SU-DHL-6 (cell line): ENCODE data around the gene STK38L.

Source experiments
- H2AFZ ChIP-seq: fragments of 200-600 bp; sonication (generic); 2 replicates; pipeline ENCODE4 v1.6.1; 2014; ENCODE audit warnings: low read depth, mild to moderate bottlenecking, moderate library complexity, mixed read lengths, antibody characterized with exemption, low read length; ENCODE audit not compliant: severe bottlenecking
- H3F3A ChIP-seq: fragments of 200-600 bp; shearing (Covaris generic); 2 replicates; pipeline ENCODE4 v1.6.0; 2016; ENCODE audit warnings: antibody characterized with exemption, mild to moderate bottlenecking; ENCODE audit not compliant: insufficient read depth
- H3K27ac ChIP-seq: fragments of 200-600 bp; sonication (generic); 2 replicates; pipeline ENCODE4 v1.5.1; 2016; ENCODE audit warnings: low read depth, mild to moderate bottlenecking, low read length, moderate library complexity, mixed read lengths
- H3K27me3 ChIP-seq: fragments of 200-600 bp; sonication (generic), shearing (Covaris generic); 2 replicates; pipeline ENCODE4 v1.6.0; 2014; ENCODE audit warnings: mild to moderate bottlenecking, low read length
- H3K36me3 ChIP-seq: fragments of 200-600 bp; sonication (generic); 2 replicates; pipeline ENCODE4 v1.6.1; 2014; ENCODE audit warnings: mild to moderate bottlenecking, low read length, mixed read lengths
- H3K4me2 ChIP-seq: fragments of 300-600, 200-600 bp; shearing (Covaris generic), sonication (generic); 2 replicates; pipeline ENCODE4 v1.6.0; 2014; ENCODE audit warnings: low read length, low read depth, mild to moderate bottlenecking; ENCODE audit not compliant: poor library complexity, severe bottlenecking
- H3K4me3 ChIP-seq: fragments of 200-600 bp; sonication (generic); 2 replicates; pipeline ENCODE4 v1.5.1; 2014; ENCODE audit warnings: antibody characterized with exemption, low read length, mild to moderate bottlenecking, mixed read lengths; ENCODE audit not compliant: insufficient read depth, poor library complexity, severe bottlenecking
- H3K79me2 ChIP-seq: fragments of 200-600 bp; sonication (generic); 2 replicates; pipeline ENCODE4 v1.6.1; 2014; ENCODE audit warnings: mild to moderate bottlenecking, low read length, moderate library complexity; ENCODE audit not compliant: insufficient read depth
- H3K9ac ChIP-seq: fragments of 200-600 bp; sonication (generic); 2 replicates; pipeline ENCODE4 v1.7.0; 2014; ENCODE audit warnings: mild to moderate bottlenecking, low read length
- H3K9me2 ChIP-seq: fragments of 200-600 bp; sonication (generic); replicated peaks from 2 replicates; pipeline ENCODE4 v1.6.1; 2014; ENCODE audit warnings: low read length; ENCODE audit not compliant: insufficient read depth
- H3K9me3 ChIP-seq: fragments of 200-600 bp; sonication (generic); 2 replicates; pipeline ENCODE4 v1.6.1; 2014; ENCODE audit warnings: low read length, mixed read lengths; ENCODE audit not compliant: insufficient read depth
- H4K20me1 ChIP-seq: fragments of 200-600 bp; sonication (generic); 2 replicates; pipeline ENCODE4 v1.6.1; 2014; ENCODE audit warnings: low read depth, mild to moderate bottlenecking, antibody characterized with exemption, low read length, moderate library complexity, mixed read lengths
- EZH2phosphoT487 ChIP-seq: fragments of 200-600 bp; sonication (generic), shearing (Covaris generic); conservative IDR thresholded peaks from 2 replicates; pipeline ENCODE4 v1.6.1; 2018; ENCODE audit warnings: mild to moderate bottlenecking, antibody characterized with exemption, low read length, moderate library complexity, mixed read lengths
- TF ChIP-seq, protein P1 (sequence below): fragments of 200-600 bp; sonication (generic); IDR thresholded peaks from one replicate; pipeline ENCODE4 v1.5.1; 2017; ENCODE audit warnings: antibody characterized with exemption, mild to moderate bottlenecking, low read length, moderate library complexity; ENCODE audit not compliant: insufficient read depth, poor library complexity, severe bottlenecking

Gene STK38L

DNA sequence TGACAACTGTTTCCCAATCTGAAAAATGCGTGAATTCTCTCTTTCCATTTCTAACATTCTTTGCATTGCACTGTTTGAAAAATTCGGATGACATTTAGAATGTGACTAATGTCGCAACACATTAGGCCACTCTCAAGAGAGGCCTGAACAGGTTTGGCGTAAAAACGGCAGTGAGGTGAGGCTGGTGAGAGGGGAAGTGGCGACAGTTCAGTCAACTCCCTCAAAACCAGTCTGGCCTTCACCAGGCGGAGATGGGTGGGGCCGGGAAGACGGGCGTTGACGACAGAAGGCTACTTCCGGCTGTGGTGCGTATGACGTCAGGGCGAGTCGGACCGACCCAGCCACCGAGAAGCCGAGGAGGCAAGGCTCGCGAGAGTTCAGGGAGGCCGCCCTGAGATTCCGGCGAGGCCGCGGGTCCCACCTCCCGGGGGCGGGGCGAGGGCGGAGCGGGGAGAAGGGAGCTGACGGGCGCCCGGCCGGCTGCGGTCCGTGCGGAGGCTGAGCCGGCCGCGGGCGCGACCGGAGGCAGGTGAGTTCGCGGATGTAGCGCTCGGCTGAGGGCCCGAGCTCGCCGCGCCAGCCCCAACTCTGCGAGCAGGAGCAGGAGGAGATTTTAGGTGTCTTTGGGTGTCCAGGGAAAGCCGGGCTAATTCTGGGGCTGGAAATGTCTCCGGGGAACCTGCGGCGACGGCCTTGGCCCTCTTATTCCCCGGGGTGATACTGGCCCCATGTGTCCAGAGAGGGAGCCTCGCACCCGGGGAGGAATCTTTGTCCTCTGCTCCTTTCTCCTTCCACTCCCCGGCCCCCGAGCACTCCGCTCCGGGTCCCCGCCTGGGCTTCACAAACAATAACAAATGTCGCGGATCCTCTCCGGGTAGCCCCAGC, at the start of gene STK38L:
Gene STK38L, plus strand, starts transcription at position 483 of the 885 bp plus-strand sequence. CDS start 53,435 bp downstream, outside the sequence.
- no peak within 1 kb of the TSS for H3K27ac ChIP-seq
- H3K9ac ChIP-seq, result peak within 1 kb of the TSS; percentile 60
- no peaks in the 10 kb centered on the region; the same call in 1 of the 2 replicates for H3K36me3 ChIP-seq
- peak within 1 kb of the TSS; percentile 73 for H3K4me2 ChIP-seq
- no peaks in the 10 kb centered on the region for H4K20me1 ChIP-seq
- no peaks in the 10 kb centered on the region for H3K79me2 ChIP-seq
- peak within 1 kb of the TSS; percentile 60 for H3K4me3 ChIP-seq
- H3K9me2 ChIP-seq, result no peaks in the 10 kb centered on the region
- peak within 1 kb of the TSS; percentile 100 for H2AFZ ChIP-seq
- H3K9me3 ChIP-seq, result peaks cover 10% of the 10 kb centered on the region
- TF ChIP-seq EZH2phosphoT487, result no peak
- TF ChIP-seq, protein P1, sequence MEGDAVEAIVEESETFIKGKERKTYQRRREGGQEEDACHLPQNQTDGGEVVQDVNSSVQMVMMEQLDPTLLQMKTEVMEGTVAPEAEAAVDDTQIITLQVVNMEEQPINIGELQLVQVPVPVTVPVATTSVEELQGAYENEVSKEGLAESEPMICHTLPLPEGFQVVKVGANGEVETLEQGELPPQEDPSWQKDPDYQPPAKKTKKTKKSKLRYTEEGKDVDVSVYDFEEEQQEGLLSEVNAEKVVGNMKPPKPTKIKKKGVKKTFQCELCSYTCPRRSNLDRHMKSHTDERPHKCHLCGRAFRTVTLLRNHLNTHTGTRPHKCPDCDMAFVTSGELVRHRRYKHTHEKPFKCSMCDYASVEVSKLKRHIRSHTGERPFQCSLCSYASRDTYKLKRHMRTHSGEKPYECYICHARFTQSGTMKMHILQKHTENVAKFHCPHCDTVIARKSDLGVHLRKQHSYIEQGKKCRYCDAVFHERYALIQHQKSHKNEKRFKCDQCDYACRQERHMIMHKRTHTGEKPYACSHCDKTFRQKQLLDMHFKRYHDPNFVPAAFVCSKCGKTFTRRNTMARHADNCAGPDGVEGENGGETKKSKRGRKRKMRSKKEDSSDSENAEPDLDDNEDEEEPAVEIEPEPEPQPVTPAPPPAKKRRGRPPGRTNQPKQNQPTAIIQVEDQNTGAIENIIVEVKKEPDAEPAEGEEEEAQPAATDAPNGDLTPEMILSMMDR, result no peak
- no peaks in the 10 kb centered on the region for H3K27me3 ChIP-seq
- H3F3A ChIP-seq, result peaks cover 20% of the 10 kb centered on the region

DNA sequence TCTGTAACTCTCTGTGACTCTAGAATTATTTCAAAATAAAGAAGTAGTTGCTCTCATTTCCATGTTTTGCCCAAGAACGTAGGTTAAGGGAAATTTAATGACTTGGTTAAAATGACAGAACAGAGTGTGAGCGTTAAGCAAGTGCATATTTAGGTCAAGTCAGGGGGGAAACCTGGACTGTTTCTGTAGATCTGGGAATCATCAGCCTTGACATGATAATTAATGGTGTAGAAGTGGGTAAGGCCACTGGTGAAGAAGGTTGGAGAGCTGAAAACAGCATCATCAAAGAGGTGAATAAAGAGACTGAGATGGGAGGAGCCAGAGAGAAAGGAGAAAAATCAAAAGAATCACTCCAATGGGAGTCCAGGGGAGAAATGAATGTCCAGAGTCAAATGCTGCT, 49.4 kb upstream of the STK38L start:
- H4K20me1 ChIP-seq, result no peaks in the 10 kb centered on the region
- no peaks in the 10 kb centered on the region for H3K9me3 ChIP-seq
- TF ChIP-seq EZH2phosphoT487, result no peak
- TF ChIP-seq, protein P1, result no peak
- H3K4me2 ChIP-seq, result no peak overlapping the region
- H3K27me3 ChIP-seq, result no peaks in the 10 kb centered on the region
- no peaks in the 10 kb centered on the region for H3K79me2 ChIP-seq
- no peak overlapping the region for H3K4me3 ChIP-seq
- no peaks in the 10 kb centered on the region for H3K9me2 ChIP-seq
- no peaks in the 10 kb centered on the region for H3K36me3 ChIP-seq
- no peak overlapping the region for H3K9ac ChIP-seq
- H3F3A ChIP-seq, result no peaks in the 10 kb centered on the region
- H2AFZ ChIP-seq, result no peak overlapping the region
- H3K27ac ChIP-seq, result no peak overlapping the region

DNA sequence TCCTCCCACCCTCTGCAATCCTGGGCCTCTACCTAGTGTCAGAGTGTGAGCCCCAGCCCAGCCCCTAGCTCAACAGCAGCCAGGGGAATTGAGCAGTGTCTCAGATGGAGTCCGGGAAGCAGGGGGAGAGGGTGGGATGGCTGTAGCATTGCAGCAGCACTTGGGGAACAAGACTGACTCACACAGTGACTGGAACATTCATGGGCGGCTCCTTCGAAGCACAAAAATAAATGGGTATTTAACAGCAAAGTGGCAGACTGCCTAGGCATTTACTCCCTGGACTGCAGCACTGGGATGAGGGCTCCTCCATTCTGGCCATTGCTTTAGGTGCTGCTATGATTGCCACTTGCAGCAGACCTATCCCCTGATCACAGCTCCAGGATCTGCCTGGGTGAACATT, 46.0 kb upstream of the STK38L start:
- no peak for TF ChIP-seq EZH2phosphoT487
- TF ChIP-seq, protein P1, result no peak
- H3K4me3 ChIP-seq, result no peak overlapping the region
- no peaks in the 10 kb centered on the region for H3K27me3 ChIP-seq
- no peaks in the 10 kb centered on the region for H3K79me2 ChIP-seq
- no peak overlapping the region for H3K27ac ChIP-seq
- H3K9ac ChIP-seq, result no peak overlapping the region
- no peak overlapping the region for H2AFZ ChIP-seq
- H3F3A ChIP-seq, result no peaks in the 10 kb centered on the region
- no peaks in the 10 kb centered on the region for H4K20me1 ChIP-seq
- H3K36me3 ChIP-seq, result no peaks in the 10 kb centered on the region
- no peaks in the 10 kb centered on the region for H3K9me2 ChIP-seq
- H3K9me3 ChIP-seq, result no peaks in the 10 kb centered on the region
- H3K4me2 ChIP-seq, result no peak overlapping the region
